ENCODE results near the gene DYRK4.

DNA sequence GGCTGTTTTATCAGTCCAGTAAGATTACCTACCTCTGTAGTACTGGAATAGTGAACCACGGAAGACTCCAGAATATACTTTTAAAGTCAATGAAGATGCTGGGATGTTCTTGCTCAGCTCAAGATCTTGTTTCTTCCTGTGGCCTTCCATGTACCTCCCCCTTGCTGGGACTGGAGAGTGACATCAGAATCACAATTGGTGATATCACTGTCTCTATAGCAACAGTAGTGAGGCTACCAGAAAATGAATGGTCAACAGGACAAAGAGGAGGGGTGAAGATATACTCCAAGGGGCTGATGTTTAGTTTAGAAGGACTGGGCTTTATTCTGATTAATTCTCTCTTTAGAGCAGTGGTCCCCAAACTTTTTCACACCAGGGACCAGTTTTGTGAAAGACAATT lies 83.0 kb downstream of the DYRK4 start:
- TF ChIP-seq, protein P1, sequence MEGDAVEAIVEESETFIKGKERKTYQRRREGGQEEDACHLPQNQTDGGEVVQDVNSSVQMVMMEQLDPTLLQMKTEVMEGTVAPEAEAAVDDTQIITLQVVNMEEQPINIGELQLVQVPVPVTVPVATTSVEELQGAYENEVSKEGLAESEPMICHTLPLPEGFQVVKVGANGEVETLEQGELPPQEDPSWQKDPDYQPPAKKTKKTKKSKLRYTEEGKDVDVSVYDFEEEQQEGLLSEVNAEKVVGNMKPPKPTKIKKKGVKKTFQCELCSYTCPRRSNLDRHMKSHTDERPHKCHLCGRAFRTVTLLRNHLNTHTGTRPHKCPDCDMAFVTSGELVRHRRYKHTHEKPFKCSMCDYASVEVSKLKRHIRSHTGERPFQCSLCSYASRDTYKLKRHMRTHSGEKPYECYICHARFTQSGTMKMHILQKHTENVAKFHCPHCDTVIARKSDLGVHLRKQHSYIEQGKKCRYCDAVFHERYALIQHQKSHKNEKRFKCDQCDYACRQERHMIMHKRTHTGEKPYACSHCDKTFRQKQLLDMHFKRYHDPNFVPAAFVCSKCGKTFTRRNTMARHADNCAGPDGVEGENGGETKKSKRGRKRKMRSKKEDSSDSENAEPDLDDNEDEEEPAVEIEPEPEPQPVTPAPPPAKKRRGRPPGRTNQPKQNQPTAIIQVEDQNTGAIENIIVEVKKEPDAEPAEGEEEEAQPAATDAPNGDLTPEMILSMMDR (IDR thresholded peaks at IDR 0.05), result no peak
- TF ChIP-seq POLR2A (IDR thresholded peaks at IDR 0.05), result no peak

All from breast epithelium (tissue), 3 donors.